CD8-positive, alpha-beta memory T cell (primary cell): Measurements from ENCODE around the gene OBP2B. TPM values are rescaled to one million over a fixed set of nuclear protein-coding genes. Genes with fewer than 3 reads are reported as not detected.
"Not testable (repeated sequence)": the region's sequence is repeated elsewhere in the genome, so short reads cannot be mapped to it uniquely, and the experiment has no call there.

Experiments
- CTCF ChIA-PET: fragments of 350-600 bp; sonication (Branson Sonifier 250); formaldehyde crosslinking; loops from one replicate; lab custom pipeline; 2021; ENCODE audit warnings: antibody characterized with exemption; lab: Charles Lee
- POLR2A ChIA-PET: fragments of 350-600 bp; sonication (Branson Sonifier 250); formaldehyde crosslinking; loops from one replicate; lab custom pipeline; 2021; ENCODE audit warnings: antibody characterized with exemption; lab: Charles Lee
- DNase-seq, 5 donors: peaks; one replicate each; pipeline versions ENCODE4 v3.0.0 to v3.0.0-alpha.2; 2020 to 2022; ENCODE audit warnings: mixed read lengths in 1 of 5
- H3K27ac ChIP-seq: one replicate; pipeline ENCODE4 v1.7.0; 2013; ENCODE audit warnings: low read depth, mild to moderate bottlenecking, low read length, moderate library complexity
- H3K27me3 ChIP-seq: 2 replicates; pipeline ENCODE4 v1.7.0; 2013; ENCODE audit warnings: low read length, mild to moderate bottlenecking; ENCODE audit not compliant: insufficient read depth, poor library complexity, severe bottlenecking
- H3K36me3 ChIP-seq: 2 replicates; pipeline ENCODE4 v1.7.0; 2013; ENCODE audit warnings: mild to moderate bottlenecking, low read length, moderate library complexity; ENCODE audit not compliant: insufficient read depth
- H3K4me1 ChIP-seq: 2 replicates; pipeline ENCODE4 v1.7.0; 2013; ENCODE audit warnings: mild to moderate bottlenecking, low read length, moderate library complexity; ENCODE audit not compliant: insufficient read depth
- H3K4me3 ChIP-seq: 2 replicates; pipeline ENCODE4 v1.7.0; 2013; ENCODE audit warnings: mild to moderate bottlenecking, low read length
- H3K9me3 ChIP-seq: 2 replicates; pipeline ENCODE4 v1.7.0; 2013; ENCODE audit warnings: mild to moderate bottlenecking, low read length
- H3K27ac Mint-ChIP-seq, 8 donors: one replicate each; pipeline ENCODE4 v1.8.0; 2020 to 2021; ENCODE audit warnings: mixed read lengths in 8 of 8, mild to moderate bottlenecking in 6 of 8, inconsistent platforms in 3 of 8, moderate library complexity in 3 of 8
- H3K27me3 Mint-ChIP-seq, 2 donors: one replicate each; pipeline ENCODE4 v1.8.0; 2020 to 2021; ENCODE audit warnings: mixed read lengths in 2 of 2, mild to moderate bottlenecking in 1 of 2, moderate library complexity in 1 of 2
- H3K36me3 Mint-ChIP-seq, 3 donors: one replicate each; pipeline ENCODE4 v1.8.0; 2020 to 2021; ENCODE audit warnings: mixed read lengths in 3 of 3, inconsistent platforms in 1 of 3, mild to moderate bottlenecking in 1 of 3
- H3K4me1 Mint-ChIP-seq, 3 donors: one replicate each; pipeline ENCODE4 v1.8.0; 2020 to 2021; ENCODE audit warnings: mixed read lengths in 3 of 3, inconsistent platforms in 1 of 3, mild to moderate bottlenecking in 1 of 3
- H3K4me3 Mint-ChIP-seq, 7 donors: one replicate each; pipeline ENCODE4 v1.8.0; 2020 to 2021; ENCODE audit warnings: mixed read lengths in 7 of 7, mild to moderate bottlenecking in 6 of 7, moderate library complexity in 4 of 7, inconsistent platforms in 2 of 7
- H3K9me3 Mint-ChIP-seq, 5 donors: one replicate each; pipeline ENCODE4 v1.8.0; 2020 to 2022; ENCODE audit warnings: mixed read lengths in 5 of 5, mild to moderate bottlenecking in 3 of 5, moderate library complexity in 2 of 5, inconsistent platforms in 1 of 5
- polyA plus RNA-seq: library from polyadenylated mRNA; unstranded; fragments of 300-500 nt; fragmentation: Illumina TruSeq; gene quantifications from one replicate; pipeline ENCODE4 v1.2.3, GENCODE V29; 2021
- total RNA-seq, 2 experiments: library from RNA; stranded (reverse); gene quantifications; one replicate each; pipeline ENCODE4 v1.2.3, GENCODE V29; 2021

The OBP2B gene
- total and polyA plus RNA-seq, 3 experiments from 2014 or later, result not detected

DNA sequence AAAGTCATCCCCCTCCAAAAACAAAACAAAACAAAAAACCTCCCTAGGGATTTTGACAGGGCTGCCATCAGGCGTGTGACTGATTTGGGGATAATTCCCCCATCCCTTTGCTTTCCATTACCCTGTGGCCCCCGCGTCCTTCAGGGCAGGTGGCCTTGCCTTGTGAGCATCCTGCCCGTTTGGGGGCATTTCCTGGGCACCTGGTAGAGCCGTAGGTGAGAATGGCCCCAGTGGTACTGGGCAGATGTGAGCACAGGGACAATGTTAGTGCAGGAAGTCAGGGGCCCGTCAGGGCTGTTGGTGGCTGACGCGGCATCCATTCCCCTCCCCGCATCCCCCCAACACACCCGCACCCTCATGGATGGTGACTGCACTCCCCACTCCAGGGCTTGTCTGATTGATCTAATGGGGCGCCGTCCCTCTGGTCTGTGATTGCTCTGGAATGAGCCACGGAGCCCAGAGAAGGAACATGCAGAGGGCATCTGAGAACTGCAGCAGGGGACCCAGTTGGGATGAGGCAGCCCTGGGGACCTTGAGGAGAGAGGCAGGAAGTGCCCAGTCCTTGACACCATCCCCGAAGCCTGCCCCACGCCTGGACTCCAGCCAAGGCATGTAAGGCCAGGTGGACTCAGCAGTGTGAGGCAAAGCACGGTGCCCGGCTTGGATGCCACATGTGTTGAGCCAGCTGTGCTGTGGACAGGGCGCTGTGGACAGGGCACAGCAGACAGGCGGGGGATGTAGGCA is 27.4 kb upstream of the OBP2B start:
- DNase-seq, H3K27ac ChIP-seq, H3K4me3 Mint-ChIP-seq, POLR2A ChIA-PET, H3K27me3 ChIP-seq, H3K9me3 ChIP-seq, H3K9me3 Mint-ChIP-seq, H3K36me3 ChIP-seq, H3K36me3 Mint-ChIP-seq, H3K4me3 ChIP-seq, CTCF ChIA-PET, H3K27ac Mint-ChIP-seq: not testable (repeated sequence)
- H3K4me1 Mint-ChIP-seq, result peaks cover 0 to 13% (median 4%) of the 10 kb centered on the region in 3 donors
- peaks cover 7 to 35% of the 10 kb centered on the region in 2 donors for H3K27me3 Mint-ChIP-seq
- H3K4me1 ChIP-seq, result peaks cover 14% of the 10 kb centered on the region

DNA sequence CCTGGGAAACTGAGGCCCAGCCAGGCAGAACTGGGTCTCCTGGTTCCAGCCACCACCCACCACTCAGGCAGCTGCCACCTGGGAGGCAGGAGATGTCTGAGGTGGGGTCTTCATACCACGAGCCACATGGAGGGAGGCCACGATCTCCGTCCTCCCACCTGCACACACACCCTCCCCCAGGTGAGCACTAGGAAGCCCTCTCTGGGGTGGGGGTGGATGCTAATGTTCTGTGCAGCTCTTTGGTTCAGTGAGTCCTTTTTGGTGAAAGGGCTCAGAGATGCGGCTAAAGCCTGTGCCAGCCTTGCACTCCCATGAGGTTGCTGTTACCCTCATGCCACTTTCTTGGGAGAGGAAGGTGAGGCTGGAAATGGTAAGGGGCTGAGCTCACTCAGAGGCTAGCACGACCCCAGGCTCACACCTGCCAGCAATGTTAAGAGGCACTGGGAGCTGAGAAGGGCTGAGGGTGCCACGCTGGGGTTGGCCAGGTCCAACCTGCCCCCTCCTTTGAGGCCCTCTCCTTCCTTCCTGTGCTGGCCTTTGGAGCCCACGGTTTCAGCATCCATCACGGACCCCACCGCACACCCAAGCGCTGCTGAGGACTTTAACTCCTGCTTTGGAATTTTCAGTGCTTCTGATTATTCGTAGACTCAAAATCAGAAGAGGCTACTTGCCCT is 26.6 kb upstream of the OBP2B start:
- no peak for DNase-seq
- Histone ChIP-seq H3K4me3 (no peak overlapping the region), H3K36me3 (no peaks in the 10 kb centered on the region), H3K4me1 (peaks cover 14% of the 10 kb centered on the region), H3K9me3 (no peaks in the 10 kb centered on the region), H3K27me3 (no peaks in the 10 kb centered on the region), H3K27ac (no peak overlapping the region)
- ChIA-PET CTCF (no interaction called here), POLR2A (no interaction called here)
- Mint-ChIP-seq H3K36me3 (no peaks in the 10 kb centered on the region), H3K27me3 (peaks cover 7 to 35% of the 10 kb centered on the region in 2 donors), H3K27ac (no peak overlapping the region), H3K4me3 (no peak overlapping the region), H3K9me3 (no peaks in the 10 kb centered on the region), H3K4me1 (peaks cover 0 to 13% (median 4%) of the 10 kb centered on the region in 3 donors)

DNA sequence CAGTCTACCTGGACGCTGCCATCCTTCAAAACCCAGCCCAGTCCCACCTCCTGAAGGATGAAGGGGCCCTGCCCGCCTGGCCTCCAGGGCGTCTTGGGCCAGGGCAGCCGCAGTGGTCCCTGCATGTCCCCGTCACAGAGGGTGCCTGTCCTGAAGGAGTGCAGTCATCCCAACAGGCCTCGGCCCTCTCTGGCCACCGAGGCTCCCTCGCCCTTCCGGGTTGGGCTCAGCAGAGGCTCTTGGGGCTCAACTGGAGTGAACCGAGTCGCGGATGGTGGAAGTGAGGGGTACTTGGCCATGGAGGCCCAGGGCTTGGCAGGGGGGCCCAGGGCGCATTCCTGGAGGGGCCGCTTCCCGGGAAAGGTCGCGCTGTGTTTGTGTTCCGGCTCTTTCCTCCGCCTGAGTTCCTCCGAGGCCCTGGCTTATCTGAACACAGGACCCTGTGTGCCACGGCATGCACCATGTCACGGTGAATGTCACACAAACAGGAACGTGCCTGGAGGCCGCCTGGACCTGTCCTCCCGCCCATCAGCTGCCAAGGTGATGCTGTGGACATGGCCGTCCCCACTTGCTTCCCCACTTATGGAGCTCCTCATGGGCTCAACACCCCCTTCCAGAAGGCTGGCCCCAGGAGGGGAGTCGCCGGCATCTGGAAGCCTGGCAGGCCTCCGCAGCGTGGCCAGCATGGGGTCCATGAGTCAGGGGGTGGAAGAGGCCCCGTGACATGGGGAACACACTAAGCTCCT is 25.7 kb upstream of the OBP2B start:
- H3K4me1 ChIP-seq, result peaks cover 13% of the 10 kb centered on the region
- no peaks in the 10 kb centered on the region for H3K9me3 Mint-ChIP-seq
- no peak for DNase-seq
- CTCF ChIA-PET, result no interaction called here
- peaks cover 7 to 31% of the 10 kb centered on the region in 2 donors for H3K27me3 Mint-ChIP-seq
- H3K4me3 Mint-ChIP-seq, result no peak overlapping the region
- peaks cover 0 to 13% (median 4%) of the 10 kb centered on the region in 3 donors for H3K4me1 Mint-ChIP-seq
- H3K27me3 ChIP-seq, result no peaks in the 10 kb centered on the region
- no peaks in the 10 kb centered on the region for H3K36me3 ChIP-seq
- H3K27ac Mint-ChIP-seq, result no peak overlapping the region
- H3K27ac ChIP-seq, result no peak overlapping the region
- no peaks in the 10 kb centered on the region for H3K9me3 ChIP-seq
- H3K4me3 ChIP-seq, result no peak overlapping the region
- POLR2A ChIA-PET, result no interaction called here
- H3K36me3 Mint-ChIP-seq, result no peaks in the 10 kb centered on the region

DNA sequence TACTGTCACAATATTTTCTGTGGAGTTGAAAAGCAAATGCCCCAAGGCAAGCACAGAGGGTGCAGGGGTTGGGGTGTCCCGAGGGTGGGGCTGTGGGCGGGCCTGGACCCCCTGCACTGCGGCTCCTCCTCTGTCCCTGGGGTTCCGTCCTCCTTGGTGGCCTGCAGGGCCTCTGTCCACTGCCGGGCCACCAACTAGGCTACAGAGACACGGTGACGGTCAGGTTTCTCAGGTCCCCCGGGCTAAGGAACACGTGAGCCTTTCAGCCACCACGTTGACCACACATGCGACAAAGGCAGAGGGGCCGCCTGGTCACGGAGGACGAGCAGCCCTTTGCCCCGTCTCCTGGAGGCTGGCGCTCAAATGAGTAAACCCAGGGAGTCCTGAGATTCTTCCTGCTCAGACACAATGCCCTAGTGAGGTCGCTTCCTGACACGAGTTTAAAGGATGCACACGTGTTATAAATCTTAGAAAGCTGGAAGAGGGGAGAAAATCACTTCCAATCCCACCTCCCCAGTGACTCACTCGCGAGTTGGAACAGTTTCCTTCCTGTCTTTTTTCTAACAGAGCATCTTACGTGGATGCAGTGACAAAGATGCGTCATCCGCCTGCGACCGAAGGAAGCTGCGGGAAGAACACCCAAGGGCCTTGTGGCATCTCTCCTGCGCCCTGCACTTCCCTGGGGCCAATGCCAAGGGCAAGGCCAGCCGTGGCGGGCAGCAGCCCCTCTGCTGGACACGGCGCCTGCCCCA is 24.8 kb upstream of the OBP2B start:
- Mint-ChIP-seq H3K4me3 (no peak overlapping the region), H3K36me3 (no peaks in the 10 kb centered on the region), H3K27ac (peak overlapping the region in 1 of 8 donors; percentile 14), H3K9me3 (no peaks in the 10 kb centered on the region), H3K27me3 (peaks cover 8 to 24% of the 10 kb centered on the region in 2 donors), H3K4me1 (peaks cover 0 to 10% (median 2%) of the 10 kb centered on the region in 3 donors)
- no peaks in the 10 kb centered on the region for H3K9me3 ChIP-seq
- H3K27ac ChIP-seq, result no peak overlapping the region
- peaks cover 4% of the 10 kb centered on the region for H3K4me1 ChIP-seq
- H3K4me3 ChIP-seq, result no peak overlapping the region
- H3K36me3 ChIP-seq, result no peaks in the 10 kb centered on the region
- DNase-seq, result no peak
- H3K27me3 ChIP-seq, result no peaks in the 10 kb centered on the region
- CTCF ChIA-PET, result no interaction called here
- POLR2A ChIA-PET, result no interaction called here

DNA sequence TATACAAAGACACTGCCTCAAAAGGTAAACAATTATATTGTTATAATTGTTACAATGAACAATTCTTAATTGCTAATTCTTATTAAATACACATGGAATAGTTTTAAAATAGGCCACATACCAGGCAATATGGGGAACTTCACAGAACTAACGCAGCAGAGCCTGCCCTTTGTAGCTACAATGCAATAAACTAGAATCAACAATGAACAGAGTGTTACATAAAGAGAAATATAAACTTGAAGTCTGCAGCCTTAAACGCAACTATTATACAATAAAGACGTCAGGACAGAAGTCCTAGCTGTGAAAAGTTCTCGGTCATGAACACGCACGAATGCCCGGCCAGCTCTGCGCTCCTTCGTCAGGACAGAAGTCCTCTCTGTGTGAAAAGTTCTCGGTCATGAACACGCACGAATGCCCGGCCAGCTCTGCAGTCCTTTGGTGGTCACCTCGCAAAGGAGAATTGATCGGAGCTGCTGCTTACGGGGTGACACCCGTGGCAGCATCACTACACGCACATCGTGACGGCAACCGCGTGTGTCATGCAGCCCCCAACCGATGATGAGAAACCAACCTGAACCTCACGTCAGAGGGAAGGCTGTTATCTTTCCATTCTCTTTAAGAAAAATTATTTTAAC is 23.0 kb upstream of the OBP2B start:
- H3K4me1 Mint-ChIP-seq, H3K27me3 Mint-ChIP-seq, H3K27me3 ChIP-seq, CTCF ChIA-PET, H3K4me3 ChIP-seq, POLR2A ChIA-PET, H3K36me3 Mint-ChIP-seq, H3K4me1 ChIP-seq, H3K4me3 Mint-ChIP-seq, H3K9me3 ChIP-seq, H3K27ac ChIP-seq, H3K36me3 ChIP-seq, H3K9me3 Mint-ChIP-seq, DNase-seq: not testable (repeated sequence)
- H3K27ac Mint-ChIP-seq, result peak overlapping the region in 1 of 8 donors; percentile 57

DNA sequence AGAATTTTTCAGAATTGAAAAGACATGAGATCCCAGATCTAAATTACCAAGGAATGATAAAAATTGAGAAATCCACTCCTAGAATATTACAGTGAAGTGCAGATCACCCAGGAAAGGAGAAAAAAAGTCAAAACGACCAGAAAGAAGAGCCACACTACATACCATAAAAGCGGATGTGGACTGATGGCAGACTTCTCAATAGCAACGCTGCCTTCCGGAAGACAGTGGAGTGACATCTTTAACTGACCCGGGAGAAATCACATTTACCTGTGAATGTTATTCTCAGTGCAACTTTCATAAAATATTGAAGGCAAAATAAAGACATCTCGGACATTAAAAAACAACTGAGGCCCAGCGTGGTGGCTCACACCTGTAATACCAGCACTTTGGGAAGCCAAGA is 21.5 kb upstream of the OBP2B start:
- H3K9me3 Mint-ChIP-seq, H3K9me3 ChIP-seq, H3K27ac ChIP-seq, H3K27me3 ChIP-seq, H3K36me3 Mint-ChIP-seq, CTCF ChIA-PET, POLR2A ChIA-PET, H3K4me3 ChIP-seq, H3K4me3 Mint-ChIP-seq, H3K27ac Mint-ChIP-seq, H3K4me1 ChIP-seq, DNase-seq, H3K36me3 ChIP-seq, H3K27me3 Mint-ChIP-seq, H3K4me1 Mint-ChIP-seq: not testable (repeated sequence)

DNA sequence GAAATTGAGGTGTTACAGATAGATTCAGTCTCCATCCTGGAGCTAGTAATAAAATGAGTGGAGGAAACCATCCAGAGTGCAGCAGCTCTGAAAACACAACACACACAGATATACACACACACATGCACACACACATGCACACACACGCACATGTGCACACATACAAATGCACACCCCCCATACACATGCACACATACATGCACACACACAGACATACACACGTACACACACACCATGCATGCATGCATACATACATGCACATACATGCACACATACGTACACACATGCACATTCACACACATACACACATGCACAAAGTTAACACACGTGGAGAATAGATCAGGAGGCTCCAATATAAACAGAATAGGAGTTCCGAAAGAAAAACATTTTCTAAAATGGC is 21.0 kb upstream of the OBP2B start:
- no peak overlapping the region for H3K27ac ChIP-seq
- Mint-ChIP-seq H3K9me3 (no peaks in the 10 kb centered on the region), H3K27ac (no peak overlapping the region), H3K36me3 (no peaks in the 10 kb centered on the region), H3K4me3 (no peak overlapping the region), H3K27me3 (peaks cover 1 to 4% of the 10 kb centered on the region in 2 donors), H3K4me1 (no peaks in the 10 kb centered on the region)
- H3K4me1 ChIP-seq, result no peaks in the 10 kb centered on the region
- H3K9me3 ChIP-seq, result no peaks in the 10 kb centered on the region
- no peaks in the 10 kb centered on the region for H3K36me3 ChIP-seq
- ChIA-PET POLR2A (no interaction called here), CTCF (no interaction called here)
- no peak for DNase-seq
- no peak overlapping the region for H3K4me3 ChIP-seq
- no peaks in the 10 kb centered on the region for H3K27me3 ChIP-seq
